ENCODE data around the gene KIFC1. TPM values are rescaled to one million over a fixed set of nuclear protein-coding genes. Genes with fewer than 3 reads are reported as not detected.
A peak's percentile ranks its signal among the peaks of the same experiment; 100 is the strongest.

Gene KIFC1
- total and polyA plus RNA-seq, 9 of the 15 experiments (the other 6 are each of a cell fraction or from before 2014, with no cell fraction given), result 1.3 to 95.2 (median 76.9) TPM

DNA sequence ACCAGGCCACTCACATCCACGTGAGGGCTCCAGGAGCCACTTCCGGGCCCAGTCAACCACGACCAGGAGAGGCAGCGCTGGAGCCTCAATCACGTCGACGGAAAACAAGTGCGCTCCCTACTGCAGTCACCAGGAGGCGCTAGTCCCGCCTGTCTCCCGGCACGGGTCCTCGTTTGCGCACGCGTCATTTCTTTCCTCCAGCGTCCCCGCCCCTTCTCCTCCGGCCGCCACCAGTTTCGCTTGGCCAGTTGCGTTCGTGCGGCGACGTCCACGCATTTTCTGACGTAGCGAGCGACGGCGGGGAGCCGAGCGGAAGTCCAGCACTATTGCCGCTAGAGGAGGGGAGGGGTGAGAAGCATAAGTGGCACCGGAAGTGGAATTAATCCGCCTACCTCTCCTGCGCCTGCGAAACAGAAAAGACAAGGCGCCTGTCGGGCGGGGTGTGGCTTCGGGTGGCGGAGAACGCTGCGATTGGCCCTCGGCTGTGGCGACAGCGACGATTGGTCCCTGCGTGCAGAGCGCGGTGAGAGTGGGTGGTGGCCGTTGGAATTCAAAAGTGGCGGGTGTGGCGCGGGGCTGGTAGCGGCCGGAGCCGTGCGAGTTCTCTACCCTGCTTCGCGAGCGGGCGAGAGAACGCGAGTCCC, at the start of gene KIFC1 (continued):
- TF ChIP-seq, protein P1, sequence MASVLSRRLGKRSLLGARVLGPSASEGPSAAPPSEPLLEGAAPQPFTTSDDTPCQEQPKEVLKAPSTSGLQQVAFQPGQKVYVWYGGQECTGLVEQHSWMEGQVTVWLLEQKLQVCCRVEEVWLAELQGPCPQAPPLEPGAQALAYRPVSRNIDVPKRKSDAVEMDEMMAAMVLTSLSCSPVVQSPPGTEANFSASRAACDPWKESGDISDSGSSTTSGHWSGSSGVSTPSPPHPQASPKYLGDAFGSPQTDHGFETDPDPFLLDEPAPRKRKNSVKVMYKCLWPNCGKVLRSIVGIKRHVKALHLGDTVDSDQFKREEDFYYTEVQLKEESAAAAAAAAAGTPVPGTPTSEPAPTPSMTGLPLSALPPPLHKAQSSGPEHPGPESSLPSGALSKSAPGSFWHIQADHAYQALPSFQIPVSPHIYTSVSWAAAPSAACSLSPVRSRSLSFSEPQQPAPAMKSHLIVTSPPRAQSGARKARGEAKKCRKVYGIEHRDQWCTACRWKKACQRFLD (CRISPR knock-in tag; IDR thresholded peaks at IDR 0.05), result peak; percentile 33; the same call in 1 of the 2 replicates
- TF ChIP-seq, protein P2, sequence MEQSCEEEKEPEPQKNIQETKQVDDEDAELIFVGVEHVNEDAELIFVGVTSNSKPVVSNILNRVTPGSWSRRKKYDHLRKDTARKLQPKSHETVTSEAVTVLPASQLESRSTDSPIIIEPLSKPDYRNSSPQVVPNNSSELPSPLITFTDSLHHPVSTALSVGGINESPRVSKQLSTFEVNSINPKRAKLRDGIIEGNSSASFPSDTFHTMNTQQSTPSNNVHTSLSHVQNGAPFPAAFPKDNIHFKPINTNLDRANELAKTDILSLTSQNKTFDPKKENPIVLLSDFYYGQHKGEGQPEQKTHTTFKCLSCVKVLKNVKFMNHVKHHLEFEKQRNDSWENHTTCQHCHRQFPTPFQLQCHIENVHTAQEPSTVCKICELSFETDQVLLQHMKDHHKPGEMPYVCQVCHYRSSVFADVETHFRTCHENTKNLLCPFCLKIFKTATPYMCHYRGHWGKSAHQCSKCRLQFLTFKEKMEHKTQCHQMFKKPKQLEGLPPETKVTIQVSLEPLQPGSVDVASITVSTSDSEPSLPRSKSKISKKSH (CRISPR knock-in tag; IDR thresholded peaks at IDR 0.05), result no peak
- TF ChIP-seq HOXB6 (CRISPR knock-in tag; IDR thresholded peaks at IDR 0.05; ENCODE audit: borderline replicate concordance) (no peak), ZFP36 (IDR thresholded peaks at IDR 0.05; ENCODE audit: low read depth, low read length, partially characterized antibody) (no peak), TRIM24 (IDR thresholded peaks at IDR 0.05) (peak in 1 of 2 experiments; percentile 50; a peak in 1 of 4 replicates), ZFP1 (CRISPR knock-in tag; IDR thresholded peaks at IDR 0.05) (no peak), SETDB1 (IDR thresholded peaks at IDR 0.05; ENCODE audit: low read length) (peak; percentile 35), TAF9B (IDR thresholded peaks at IDR 0.05; ENCODE audit: partially characterized antibody) (no peak), FOXP1 (CRISPR knock-in tag; IDR thresholded peaks at IDR 0.05) (peak; percentile 78; the same call in 1 of the 2 replicates), GTF2F1 (IDR thresholded peaks at IDR 0.05; ENCODE audit: low read depth, low read length) (peak; percentile 80; the same call in 1 of the 2 replicates), MLLT1 (IDR thresholded peaks at IDR 0.05) (peak; percentile 50 to 67), ZHX1 (conservative IDR thresholded peaks at IDR 0.05; ENCODE audit: low read length) (no peak)
- TF ChIP-seq, protein P3, sequence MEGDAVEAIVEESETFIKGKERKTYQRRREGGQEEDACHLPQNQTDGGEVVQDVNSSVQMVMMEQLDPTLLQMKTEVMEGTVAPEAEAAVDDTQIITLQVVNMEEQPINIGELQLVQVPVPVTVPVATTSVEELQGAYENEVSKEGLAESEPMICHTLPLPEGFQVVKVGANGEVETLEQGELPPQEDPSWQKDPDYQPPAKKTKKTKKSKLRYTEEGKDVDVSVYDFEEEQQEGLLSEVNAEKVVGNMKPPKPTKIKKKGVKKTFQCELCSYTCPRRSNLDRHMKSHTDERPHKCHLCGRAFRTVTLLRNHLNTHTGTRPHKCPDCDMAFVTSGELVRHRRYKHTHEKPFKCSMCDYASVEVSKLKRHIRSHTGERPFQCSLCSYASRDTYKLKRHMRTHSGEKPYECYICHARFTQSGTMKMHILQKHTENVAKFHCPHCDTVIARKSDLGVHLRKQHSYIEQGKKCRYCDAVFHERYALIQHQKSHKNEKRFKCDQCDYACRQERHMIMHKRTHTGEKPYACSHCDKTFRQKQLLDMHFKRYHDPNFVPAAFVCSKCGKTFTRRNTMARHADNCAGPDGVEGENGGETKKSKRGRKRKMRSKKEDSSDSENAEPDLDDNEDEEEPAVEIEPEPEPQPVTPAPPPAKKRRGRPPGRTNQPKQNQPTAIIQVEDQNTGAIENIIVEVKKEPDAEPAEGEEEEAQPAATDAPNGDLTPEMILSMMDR (IDR thresholded peaks at IDR 0.05 in 2 of 3, conservative IDR thresholded peaks at IDR 0.05 in 1 of 3; ENCODE audit: insufficient read depth in 2 of 3, low read depth in 1 of 3, low read length in 3 of 3), result peak; percentile 99 to 100 (median 99)
- TF ChIP-seq, protein P4, sequence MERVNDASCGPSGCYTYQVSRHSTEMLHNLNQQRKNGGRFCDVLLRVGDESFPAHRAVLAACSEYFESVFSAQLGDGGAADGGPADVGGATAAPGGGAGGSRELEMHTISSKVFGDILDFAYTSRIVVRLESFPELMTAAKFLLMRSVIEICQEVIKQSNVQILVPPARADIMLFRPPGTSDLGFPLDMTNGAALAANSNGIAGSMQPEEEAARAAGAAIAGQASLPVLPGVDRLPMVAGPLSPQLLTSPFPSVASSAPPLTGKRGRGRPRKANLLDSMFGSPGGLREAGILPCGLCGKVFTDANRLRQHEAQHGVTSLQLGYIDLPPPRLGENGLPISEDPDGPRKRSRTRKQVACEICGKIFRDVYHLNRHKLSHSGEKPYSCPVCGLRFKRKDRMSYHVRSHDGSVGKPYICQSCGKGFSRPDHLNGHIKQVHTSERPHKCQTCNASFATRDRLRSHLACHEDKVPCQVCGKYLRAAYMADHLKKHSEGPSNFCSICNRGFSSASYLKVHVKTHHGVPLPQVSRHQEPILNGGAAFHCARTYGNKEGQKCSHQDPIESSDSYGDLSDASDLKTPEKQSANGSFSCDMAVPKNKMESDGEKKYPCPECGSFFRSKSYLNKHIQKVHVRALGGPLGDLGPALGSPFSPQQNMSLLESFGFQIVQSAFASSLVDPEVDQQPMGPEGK (CRISPR knock-in tag; IDR thresholded peaks at IDR 0.05; ENCODE audit: borderline replicate concordance), result no peak
